ENCODE results near the gene OR2B2. TPM values are rescaled to one million over a fixed set of nuclear protein-coding genes. Genes with fewer than 3 reads are reported as not detected.

OR2B2 gene
- total and polyA plus RNA-seq, 2 donors from 2014 or later = not detected

DNA sequence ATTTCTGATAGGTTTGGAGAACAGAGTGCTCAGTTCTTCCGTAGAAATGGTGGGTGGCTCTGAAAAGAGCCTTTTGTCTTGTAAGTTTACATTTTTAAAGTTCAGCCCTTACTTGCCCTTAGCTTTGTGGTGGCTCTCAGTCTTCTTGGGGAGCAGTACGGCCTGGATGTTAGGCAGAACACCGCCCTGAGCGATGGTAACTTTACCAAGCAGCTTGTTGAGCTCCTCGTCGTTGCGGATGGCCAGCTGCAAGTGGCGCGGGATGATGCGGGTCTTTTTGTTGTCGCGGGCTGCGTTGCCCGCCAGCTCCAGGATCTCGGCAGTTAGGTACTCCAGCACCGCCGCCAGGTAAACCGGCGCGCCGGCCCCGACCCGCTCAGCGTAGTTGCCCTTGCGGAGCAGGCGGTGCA is 19.5 kb downstream of the OR2B2 start:
- peaks cover 0 to 12% (median 9%) of the 10 kb centered on the region in 3 donors for H3K4me1 ChIP-seq (ENCODE audit: control insufficient read depth in 2 of 3, insufficient read depth in 2 of 3, low read depth in 1 of 3, low read length in 3 of 3)
- peak overlapping the region in 1 of 2 donors; percentile 61 for H3K27ac ChIP-seq (ENCODE audit: low read depth in 2 of 2, low read length in 2 of 2)
- H3K4me3 ChIP-seq (ENCODE audit: low read length in 3 of 3) = peak overlapping the region; percentile 88 to 100 (median 93)
- no peaks in the 10 kb centered on the region for H3K27me3 ChIP-seq (ENCODE audit: control insufficient read depth, insufficient read depth, low read length)
- H3K36me3 ChIP-seq (ENCODE audit: control insufficient read depth in 2 of 3, insufficient read depth in 3 of 3, low read length in 3 of 3) = no peaks in the 10 kb centered on the region
- no peaks in the 10 kb centered on the region for H3K9me3 ChIP-seq (ENCODE audit: control insufficient read depth in 2 of 3, insufficient read depth in 1 of 3, low read length in 3 of 3)
- intact Hi-C loops (cut with DNase I) = loop anchor here (10.0 kb wide), 1 partner anchor 718 kb away; no protein-coding TSS in a partner anchor
- H3K9ac ChIP-seq (ENCODE audit: low read length in 3 of 3) = peak overlapping the region in 1 of 3 donors; percentile 66
- TF ChIP-seq, protein P1, sequence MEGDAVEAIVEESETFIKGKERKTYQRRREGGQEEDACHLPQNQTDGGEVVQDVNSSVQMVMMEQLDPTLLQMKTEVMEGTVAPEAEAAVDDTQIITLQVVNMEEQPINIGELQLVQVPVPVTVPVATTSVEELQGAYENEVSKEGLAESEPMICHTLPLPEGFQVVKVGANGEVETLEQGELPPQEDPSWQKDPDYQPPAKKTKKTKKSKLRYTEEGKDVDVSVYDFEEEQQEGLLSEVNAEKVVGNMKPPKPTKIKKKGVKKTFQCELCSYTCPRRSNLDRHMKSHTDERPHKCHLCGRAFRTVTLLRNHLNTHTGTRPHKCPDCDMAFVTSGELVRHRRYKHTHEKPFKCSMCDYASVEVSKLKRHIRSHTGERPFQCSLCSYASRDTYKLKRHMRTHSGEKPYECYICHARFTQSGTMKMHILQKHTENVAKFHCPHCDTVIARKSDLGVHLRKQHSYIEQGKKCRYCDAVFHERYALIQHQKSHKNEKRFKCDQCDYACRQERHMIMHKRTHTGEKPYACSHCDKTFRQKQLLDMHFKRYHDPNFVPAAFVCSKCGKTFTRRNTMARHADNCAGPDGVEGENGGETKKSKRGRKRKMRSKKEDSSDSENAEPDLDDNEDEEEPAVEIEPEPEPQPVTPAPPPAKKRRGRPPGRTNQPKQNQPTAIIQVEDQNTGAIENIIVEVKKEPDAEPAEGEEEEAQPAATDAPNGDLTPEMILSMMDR (IDR thresholded peaks at IDR 0.05; ENCODE audit: borderline replicate concordance, extremely low read depth, insufficient read depth) = no peak
- FAIRE-seq = no peak
- DNase-seq = no peak

DNA sequence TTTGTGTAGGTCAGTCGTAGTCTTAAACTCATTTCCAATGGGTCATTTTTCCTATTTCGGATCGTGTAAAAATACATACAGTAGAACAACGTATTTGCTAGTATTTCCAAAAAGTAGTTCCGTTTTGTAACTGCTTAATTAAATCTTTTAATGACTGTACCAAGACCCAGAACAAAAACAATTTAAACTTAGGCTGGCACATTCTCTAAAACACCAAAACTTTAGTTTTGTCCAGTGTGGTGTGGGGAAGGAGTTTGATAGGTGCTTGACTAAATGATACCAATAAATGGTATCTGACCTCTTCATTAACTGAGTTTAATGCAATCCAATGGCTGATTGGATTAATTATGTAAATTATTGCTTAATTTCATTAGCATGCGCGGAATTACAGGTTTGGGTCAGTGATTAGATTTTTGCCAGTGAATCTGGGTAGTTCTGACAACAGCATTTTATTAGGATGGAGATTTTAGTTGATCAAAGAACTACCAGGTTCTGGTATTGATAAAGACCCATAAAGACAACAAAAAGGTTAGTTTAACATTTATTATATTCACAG is 20.8 kb downstream of the OR2B2 start:
- peak overlapping the region in 1 of 3 donors; percentile 77 for H3K4me3 ChIP-seq (ENCODE audit: low read length in 3 of 3)
- FAIRE-seq (no peak), DNase-seq (peak in 1 of 5 donors; percentile 48)
- H3K36me3 ChIP-seq (ENCODE audit: control insufficient read depth in 2 of 3, insufficient read depth in 3 of 3, low read length in 3 of 3) = no peaks in the 10 kb centered on the region
- H3K9ac ChIP-seq (ENCODE audit: low read length in 3 of 3) = no peak overlapping the region
- intact Hi-C loops (cut with DNase I) = loop anchor here (10.0 kb wide), 1 partner anchor 717 kb away; no protein-coding TSS in a partner anchor
- H3K27me3 ChIP-seq (ENCODE audit: control insufficient read depth, insufficient read depth, low read length) = no peaks in the 10 kb centered on the region
- TF ChIP-seq, protein P1 (IDR thresholded peaks at IDR 0.05; ENCODE audit: borderline replicate concordance, extremely low read depth, insufficient read depth) = no peak
- no peaks in the 10 kb centered on the region for H3K9me3 ChIP-seq (ENCODE audit: control insufficient read depth in 2 of 3, insufficient read depth in 1 of 3, low read length in 3 of 3)
- H3K4me1 ChIP-seq (ENCODE audit: control insufficient read depth in 2 of 3, insufficient read depth in 2 of 3, low read depth in 1 of 3, low read length in 3 of 3) = peaks cover 0 to 12% (median 9%) of the 10 kb centered on the region in 3 donors
- no peak overlapping the region for H3K27ac ChIP-seq (ENCODE audit: low read depth in 2 of 2, low read length in 2 of 2)

DNA sequence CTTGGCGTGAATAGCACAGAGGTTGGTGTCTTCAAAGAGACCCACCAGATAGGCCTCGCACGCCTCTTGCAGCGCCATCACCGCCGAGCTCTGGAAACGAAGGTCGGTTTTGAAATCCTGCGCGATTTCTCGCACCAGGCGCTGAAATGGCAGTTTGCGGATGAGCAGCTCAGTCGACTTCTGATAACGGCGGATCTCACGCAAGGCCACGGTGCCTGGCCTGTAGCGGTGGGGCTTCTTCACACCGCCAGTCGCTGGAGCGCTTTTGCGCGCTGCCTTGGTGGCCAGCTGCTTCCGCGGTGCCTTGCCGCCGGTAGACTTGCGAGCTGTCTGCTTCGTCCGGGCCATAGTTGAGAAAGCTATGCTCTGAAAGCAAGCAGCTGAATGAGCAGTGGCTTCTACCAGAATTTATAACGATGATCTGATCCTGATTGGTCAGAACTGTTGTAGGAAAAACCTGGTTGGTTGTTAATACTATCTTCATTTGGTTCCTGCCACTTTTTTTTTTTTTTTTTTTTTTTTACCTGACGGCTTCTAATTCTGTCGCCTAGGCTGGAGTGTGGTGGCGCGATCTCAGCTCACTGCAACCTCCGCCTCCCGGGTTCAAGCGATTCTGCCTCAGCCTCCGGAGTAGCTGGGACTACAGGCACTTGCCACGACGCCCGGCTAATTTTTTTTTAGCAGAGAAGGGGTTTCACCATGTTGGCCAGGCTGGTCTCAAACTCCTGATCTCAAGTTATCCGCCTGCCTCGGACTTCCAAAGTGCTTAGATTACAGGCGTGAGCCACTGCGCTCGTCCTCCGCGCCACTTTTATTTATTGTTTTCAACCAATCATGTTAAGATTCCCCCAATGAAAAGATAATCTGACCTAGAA is 21.5 kb downstream of the OR2B2 start:
- no peak overlapping the region for H3K27ac ChIP-seq (ENCODE audit: low read depth in 2 of 2, low read length in 2 of 2)
- FAIRE-seq (no peak), DNase-seq (peak; percentile 85 to 97 (median 95))
- no peaks in the 10 kb centered on the region for H3K27me3 ChIP-seq (ENCODE audit: control insufficient read depth, insufficient read depth, low read length)
- peak overlapping the region in 1 of 3 donors; percentile 73 for H3K9ac ChIP-seq (ENCODE audit: low read length in 3 of 3)
- TF ChIP-seq, protein P1 (IDR thresholded peaks at IDR 0.05; ENCODE audit: borderline replicate concordance, extremely low read depth, insufficient read depth) = no peak
- no peaks in the 10 kb centered on the region for H3K9me3 ChIP-seq (ENCODE audit: control insufficient read depth in 2 of 3, insufficient read depth in 1 of 3, low read length in 3 of 3)
- H3K4me3 ChIP-seq (ENCODE audit: low read length in 3 of 3) = peak overlapping the region; percentile 9 to 77 (median 42)
- intact Hi-C loops (cut with DNase I) = loop anchor here (10.0 kb wide), 1 partner anchor 716 kb away; no protein-coding TSS in a partner anchor
- H3K4me1 ChIP-seq (ENCODE audit: control insufficient read depth in 2 of 3, insufficient read depth in 2 of 3, low read depth in 1 of 3, low read length in 3 of 3) = peaks cover 0 to 12% (median 9%) of the 10 kb centered on the region in 3 donors
- H3K36me3 ChIP-seq (ENCODE audit: control insufficient read depth in 2 of 3, insufficient read depth in 3 of 3, low read length in 3 of 3) = no peaks in the 10 kb centered on the region
